Glomerular visceral epithelial cell (primary cell): ENCODE results near the gene GABBR2.

Experiments used
- DNase-seq: peaks from one replicate; pipeline ENCODE4 v3.0.0-alpha.2; 2016; ENCODE audit errors: extremely low spot score

The GABBR2 gene

GRCh38 chr9:98634685-98635336 lies 73.9 kb downstream of the GABBR2 start:
- DNase-seq, result no peak

DNA sequence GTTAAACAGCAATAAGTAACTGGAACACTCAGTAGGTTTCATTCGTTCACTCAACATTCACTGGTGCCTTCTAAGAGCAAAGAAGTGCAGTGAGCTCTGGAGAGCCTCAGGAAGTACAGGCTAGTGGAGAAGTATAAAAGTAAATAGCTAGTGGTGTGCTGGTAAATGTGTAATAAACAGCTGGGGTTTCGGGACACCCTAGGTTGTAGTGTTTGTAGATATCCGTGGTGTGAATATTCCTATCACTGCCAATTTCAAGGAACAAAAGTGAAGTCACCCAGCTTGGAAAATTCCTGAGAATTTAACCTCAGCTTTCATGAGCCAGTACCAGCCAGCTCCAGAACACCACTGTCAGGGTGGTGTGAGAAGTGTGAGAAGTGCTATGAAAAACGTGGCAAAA lies 75.9 kb downstream of the GABBR2 start:
- no peak for DNase-seq

DNA sequence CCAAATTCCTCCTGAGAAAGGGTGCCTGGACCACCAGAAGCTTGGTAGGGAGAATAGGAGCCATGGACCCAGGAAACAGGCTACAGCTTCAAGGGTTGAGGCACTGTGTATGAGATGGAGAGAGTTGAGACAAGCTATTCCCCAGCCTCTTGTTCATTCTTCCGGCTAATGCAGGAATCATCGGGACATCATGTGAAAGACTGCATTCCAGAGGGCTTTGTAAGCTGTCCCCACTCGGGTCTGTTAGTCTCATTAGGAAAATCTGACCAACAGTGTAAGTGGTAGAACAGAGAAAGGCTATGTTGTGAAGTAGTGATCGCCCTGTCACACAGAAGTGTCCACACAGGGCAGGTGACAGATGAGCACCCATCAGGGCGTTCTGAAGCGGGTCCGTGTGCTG lies 81.4 kb downstream of the GABBR2 start:
- DNase-seq, result peak; percentile 9

DNA sequence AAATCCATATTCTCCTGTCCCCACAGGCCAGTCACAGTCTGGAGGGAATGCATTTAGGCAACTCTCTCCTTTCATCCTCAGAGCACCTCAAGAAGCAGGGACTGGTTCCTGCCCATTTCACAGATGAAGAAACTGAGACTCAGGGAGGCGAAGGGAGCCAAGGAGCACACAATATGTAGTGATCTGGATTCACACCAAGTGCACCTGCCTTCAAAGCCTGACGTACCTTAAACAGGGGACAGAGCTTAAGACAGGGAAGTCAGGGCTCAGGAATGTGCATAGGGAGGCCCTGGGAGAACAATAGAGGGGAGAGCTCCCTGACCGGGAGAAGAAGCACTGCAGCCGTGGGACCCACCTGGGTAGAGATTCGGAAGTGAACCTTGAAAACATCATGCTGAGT lies 83.0 kb downstream of the GABBR2 start:
- no peak for DNase-seq

DNA sequence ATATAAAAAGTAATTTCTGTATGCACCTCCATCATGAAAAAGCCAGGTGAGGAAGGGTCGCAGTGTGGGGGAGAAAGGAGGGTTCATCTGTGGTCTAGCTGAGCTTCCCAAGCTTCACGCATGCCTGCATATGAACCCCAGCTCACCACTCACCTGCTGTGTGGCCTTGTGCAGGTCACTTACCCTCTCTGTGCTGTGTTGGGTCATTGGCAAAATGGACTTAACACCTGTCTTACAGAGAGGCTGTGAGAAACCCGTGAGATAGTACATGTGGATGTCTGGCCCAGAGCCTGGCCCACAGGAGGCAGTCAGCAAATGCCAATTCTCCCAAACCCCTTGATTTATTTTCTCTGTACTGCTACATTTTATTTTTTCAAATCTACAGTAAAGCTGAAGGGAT lies 88.9 kb downstream of the GABBR2 start:
- no peak for DNase-seq

DNA sequence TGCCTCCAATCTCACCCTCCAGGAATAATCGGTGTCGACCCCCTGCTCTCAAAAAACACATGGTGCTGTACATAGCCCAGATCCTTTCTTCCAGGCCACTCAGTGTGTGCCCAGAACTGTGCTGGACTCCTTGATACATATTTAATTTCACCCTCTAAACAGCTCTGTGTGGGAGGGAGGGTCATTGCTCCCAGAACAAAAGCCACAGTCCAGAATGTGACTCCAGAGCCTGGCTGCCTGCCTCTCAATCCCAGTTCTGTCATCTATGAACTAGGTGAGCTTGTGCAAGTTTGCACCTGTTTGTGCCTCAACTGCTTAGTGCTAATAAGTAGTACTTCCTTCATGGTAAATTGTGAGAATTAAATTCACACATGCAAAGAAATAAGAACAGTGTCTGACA lies 93.1 kb downstream of the GABBR2 start:
- no peak for DNase-seq

GRCh38 chr9:98614941-98615340 lies 93.8 kb downstream of the GABBR2 start:
- no peak for DNase-seq

GRCh38 chr9:98612061-98612752 lies 96.5 kb downstream of the GABBR2 start:
- DNase-seq, result no peak

- DNase-seq, result no peak
Observed at GRCh38 chr9:98611319-98611718, 97.4 kb downstream of the GABBR2 start.

GRCh38 chr9:98610711-98611110 lies 98.0 kb downstream of the GABBR2 start:
- DNase-seq, result no peak

- DNase-seq, result no peak
Observed at GRCh38 chr9:98610211-98610610, 98.5 kb downstream of the GABBR2 start.

DNA sequence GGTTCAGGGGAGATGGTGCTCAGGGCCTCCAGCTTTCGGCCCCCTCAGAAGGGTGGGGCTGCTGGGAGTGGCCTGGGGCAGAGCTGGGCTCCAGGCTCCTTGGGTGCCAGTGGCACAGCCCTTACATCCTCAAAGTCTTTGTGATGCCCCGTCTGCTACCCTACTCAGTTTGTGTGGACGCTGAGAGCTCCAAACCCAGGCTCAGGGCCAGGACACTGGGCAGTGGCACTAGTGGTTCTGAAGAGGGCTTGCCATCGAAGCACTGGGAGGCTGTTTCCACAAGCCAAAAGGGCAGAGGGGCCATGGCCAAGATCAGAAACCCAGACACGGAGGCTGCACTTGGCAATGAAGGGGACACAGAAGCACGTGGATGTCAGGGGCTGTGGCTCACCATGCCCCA lies 99.1 kb downstream of the GABBR2 start:
- DNase-seq, result no peak

DNA sequence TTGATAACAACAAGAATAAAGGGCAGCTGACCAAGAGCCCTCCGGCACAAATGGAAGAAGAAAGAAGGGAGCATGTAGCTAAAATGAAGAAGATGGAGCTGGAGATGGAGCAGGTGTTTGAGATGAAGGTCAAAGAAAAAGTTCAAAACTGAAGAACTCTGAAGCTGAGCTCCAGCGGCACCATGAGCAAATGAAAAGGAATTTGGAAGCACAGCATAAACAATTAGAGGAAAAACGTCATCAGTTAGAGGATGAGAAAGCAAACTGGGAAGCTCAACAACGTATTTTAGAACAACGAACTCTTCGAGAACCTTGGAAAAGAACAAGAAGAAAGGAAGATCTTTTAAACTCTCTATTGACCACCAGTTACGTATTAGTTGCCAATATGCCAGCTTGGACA lies 100.9 kb downstream of the GABBR2 start:
- DNase-seq, result no peak

- DNase-seq, result no peak
Observed at GRCh38 chr9:98607152-98607551, 101.6 kb downstream of the GABBR2 start.

- DNase-seq, result no peak
Observed at GRCh38 chr9:98606730-98607129, 102.0 kb downstream of the GABBR2 start.

GRCh38 chr9:98605116-98605515 lies 103.6 kb downstream of the GABBR2 start:
- DNase-seq, result no peak

GRCh38 chr9:98603821-98604383 lies 104.8 kb downstream of the GABBR2 start:
- no peak for DNase-seq

DNA sequence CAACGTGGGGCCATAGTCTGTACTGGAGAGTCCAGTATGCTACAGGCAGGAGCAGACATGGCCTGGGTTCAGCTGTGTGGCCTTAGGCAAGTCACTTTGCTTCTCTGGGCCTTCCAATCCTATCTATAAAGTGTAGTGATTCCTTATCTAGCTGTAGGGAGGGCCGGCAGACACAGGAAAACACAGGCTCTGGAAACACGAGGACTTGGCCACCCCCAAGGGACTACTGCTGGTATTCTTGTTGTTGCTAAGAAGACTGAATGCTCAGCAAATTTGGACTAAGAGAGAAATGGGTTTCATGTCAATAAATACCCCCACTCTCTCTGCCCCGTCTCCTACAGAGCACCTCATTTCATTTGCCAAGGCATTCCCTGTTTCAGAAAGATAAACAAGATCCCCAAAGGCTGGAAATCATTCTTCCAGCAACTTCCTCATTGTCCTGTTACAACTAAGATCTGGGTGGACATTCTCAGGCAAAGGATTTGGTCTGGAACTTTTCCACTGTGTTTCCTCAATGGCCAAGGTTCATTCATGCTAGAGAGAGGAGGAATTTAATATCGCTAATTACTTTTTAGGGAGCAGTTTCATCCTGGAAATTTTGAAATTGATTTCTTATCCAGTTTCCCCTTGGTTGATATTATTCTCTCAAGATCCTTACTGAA lies 105.8 kb downstream of the GABBR2 start:
- no peak for DNase-seq

- no peak for DNase-seq
Observed at GRCh38 chr9:98600631-98601030, 108.1 kb downstream of the GABBR2 start.

DNA sequence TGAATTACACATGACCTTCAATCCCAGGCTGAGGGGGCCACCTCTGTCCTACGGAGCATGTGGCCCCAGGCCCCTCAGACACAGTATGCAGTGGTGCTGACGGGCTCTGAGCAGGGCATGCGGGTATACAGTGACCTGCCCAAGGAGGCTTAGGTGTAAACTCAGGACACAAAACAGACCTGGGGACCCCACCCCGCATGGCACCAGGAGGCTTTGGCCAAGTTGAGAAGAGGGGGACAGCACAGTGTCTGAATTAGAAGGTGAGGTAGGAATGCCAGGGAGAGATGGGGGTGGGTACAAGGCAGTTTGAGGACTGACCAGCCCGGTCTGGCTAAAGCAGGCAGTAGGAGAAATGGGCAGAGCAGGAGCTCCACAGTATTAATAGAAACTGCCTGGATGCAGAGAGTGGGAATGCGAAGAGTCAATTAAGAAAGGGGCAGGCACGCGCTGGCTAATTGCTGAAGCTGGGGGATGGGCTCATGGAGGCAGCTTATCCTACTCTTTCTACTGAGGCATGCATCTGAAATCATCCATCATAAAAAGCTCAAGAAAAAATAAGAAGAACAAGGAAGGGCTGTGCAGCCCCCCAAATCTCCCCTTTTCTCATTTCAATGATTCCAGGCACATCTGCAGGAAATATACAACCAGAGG lies 109.0 kb downstream of the GABBR2 start:
- DNase-seq, result no peak

- no peak for DNase-seq
Observed at GRCh38 chr9:98598861-98599260, 109.9 kb downstream of the GABBR2 start.

- no peak for DNase-seq
Observed at GRCh38 chr9:98597236-98597771, 111.4 kb downstream of the GABBR2 start.
